Lung (tissue), 12 donors: Measurements from ENCODE around the gene SRXN1. TPM values are rescaled to one million over a fixed set of nuclear protein-coding genes. Genes with fewer than 3 reads are reported as not detected.
A peak's percentile ranks its signal among the peaks of the same experiment; 100 is the strongest.
"Not testable (repeated sequence)": the region's sequence is repeated elsewhere in the genome, so short reads cannot be mapped to it uniquely, and the experiment has no call there.

Experiments used
- ATAC-seq: fragments of 200-7000 bp; cut with Tn5 transposase; one replicate; pipeline ENCODE4 v1.9.1; 2020; ENCODE audit warnings: moderate number of reproducible peaks; ENCODE audit not compliant: insufficient read depth, low FRiP score
- DNase-seq, 3 donors: peaks; one replicate each; pipeline ENCODE4 v3.0.0-alpha.2; 2013 to 2017
- H3K27ac ChIP-seq, 2 donors: one replicate each; pipeline ENCODE4 v1.5.1; 2013; ENCODE audit warnings: mild to moderate bottlenecking in 2 of 2, moderate library complexity in 2 of 2, control low read depth in 1 of 2, inconsistent platforms in 1 of 2, low read depth in 1 of 2, low read length in 1 of 2
- H3K27me3 ChIP-seq, 3 donors: one replicate each; pipeline ENCODE4 v1.5.1; 2013; ENCODE audit warnings: low read length in 2 of 3; ENCODE audit not compliant: control insufficient read depth in 3 of 3, insufficient read depth in 3 of 3
- H3K36me3 ChIP-seq, 4 donors: one replicate each; pipeline ENCODE4 v1.5.1; 2013; ENCODE audit warnings: low read length in 4 of 4, mild to moderate bottlenecking in 1 of 4, moderate library complexity in 1 of 4; ENCODE audit not compliant: control insufficient read depth in 4 of 4, insufficient read depth in 4 of 4
- H3K4me1 ChIP-seq, 5 donors: one replicate each; pipeline ENCODE4 v1.5.1; 2013; ENCODE audit warnings: low read length in 5 of 5, mild to moderate bottlenecking in 2 of 5, moderate library complexity in 1 of 5; ENCODE audit not compliant: control insufficient read depth in 5 of 5, insufficient read depth in 5 of 5
- H3K4me3 ChIP-seq: one replicate; pipeline ENCODE4 v1.5.1; 2013; ENCODE audit warnings: mild to moderate bottlenecking, control low read depth, moderate library complexity
- H3K9ac ChIP-seq, 2 donors: one replicate each; pipeline ENCODE4 v1.5.1; 2013; ENCODE audit warnings: low read length in 2 of 2, control low read depth in 1 of 2; ENCODE audit not compliant: insufficient read depth in 1 of 2
- H3K9me3 ChIP-seq, 4 donors: one replicate each; pipeline ENCODE4 v1.5.1; 2013; ENCODE audit warnings: low read length in 3 of 4, mild to moderate bottlenecking in 1 of 4, moderate library complexity in 1 of 4; ENCODE audit not compliant: control insufficient read depth in 4 of 4, insufficient read depth in 3 of 4
- CTCF ChIP-seq: IDR thresholded peaks from 2 replicates; pipeline ENCODE4 v1.5.1; 2012; ENCODE audit warnings: mild to moderate bottlenecking; ENCODE audit errors: control extremely low read depth, extremely low read depth
- WGBS, 2 donors: extraction: QIAGEN DNeasy Blood & Tissue Kit; methylation state at CpG; one replicate each; pipeline ENCODE4 v1.1.7; 2013; 5-methylcytosine and 5-hydroxymethylcytosine counted together
- polyA plus RNA-seq, 2 donors: library from polyadenylated mRNA; stranded (reverse); fragments of 200-250 nt; gene quantifications; one replicate each; pipeline ENCODE4 v1.2.1, GENCODE V29; 2013
- total RNA-seq, 2 donors: library from RNA; depleted of rRNA in 1 of 2; stranded (reverse); fragments of >200 nt in 1 of 2; gene quantifications; one replicate each; pipeline ENCODE4 v1.2.1, GENCODE V29; 2014 to 2021
- donor health status: control.
- donor health status: control.
- donor health status: Bipolar disorder and iron deficiency.
- donor health status: healthy.
- donor health status: DM: yes; HTN: yes; CAD: no.

Gene SRXN1
- total and polyA plus RNA-seq, 4 donors, result 6.1 to 47.4 (median 25.3) TPM

DNA sequence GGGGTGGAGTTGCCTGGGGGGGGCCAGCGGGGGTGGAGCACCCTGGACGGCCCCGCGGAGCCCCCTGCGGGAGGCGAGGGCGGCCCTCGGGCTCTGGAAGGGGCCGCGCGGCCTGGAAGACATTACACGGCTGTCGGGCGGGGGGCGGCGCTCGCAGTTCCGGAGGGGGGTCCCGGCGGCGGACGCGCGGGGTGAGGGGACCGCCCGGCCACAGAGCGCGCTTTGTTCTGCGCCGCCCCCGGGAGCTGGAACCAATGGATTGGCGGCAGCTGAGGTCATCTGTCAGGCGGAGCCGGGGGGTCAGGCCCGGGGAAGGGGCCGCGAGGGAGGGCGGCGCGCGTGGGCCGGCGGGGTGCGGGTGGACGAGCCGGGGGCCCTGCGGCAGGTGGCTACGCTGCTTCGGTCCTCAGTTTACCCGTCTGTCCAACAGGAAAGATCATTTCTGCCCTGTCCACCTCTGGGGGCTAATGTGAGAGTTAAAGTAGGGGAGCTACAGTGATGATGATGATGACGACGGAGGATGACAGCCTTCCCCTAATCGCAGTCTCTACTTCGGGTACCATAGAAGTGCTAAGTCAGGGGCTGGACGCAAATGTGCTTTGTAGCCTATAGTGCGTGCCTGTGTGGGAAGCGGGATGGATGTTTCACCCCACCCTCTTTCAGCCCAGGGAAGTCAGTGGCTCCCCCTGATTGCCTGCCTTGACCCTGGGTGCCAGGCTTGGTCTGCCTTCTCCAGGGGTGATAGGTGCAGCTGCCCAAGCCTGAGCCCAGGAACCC is 10.4 kb downstream of the SRXN1 start:
- DNase-seq (peak; percentile 62 to 79 (median 72)), ATAC-seq (no peak)
- TF ChIP-seq CTCF, result no peak
- Histone ChIP-seq H3K4me3 (no peak overlapping the region), H3K27ac (peak overlapping the region in 1 of 2 donors; percentile 29), H3K9me3 (peaks cover 0 to 2% (median 0%) of the 10 kb centered on the region in 4 donors), H3K9ac (no peak overlapping the region), H3K4me1 (peaks cover 0 to 2% (median 0%) of the 10 kb centered on the region in 5 donors), H3K27me3 (no peaks in the 10 kb centered on the region), H3K36me3 (peaks cover under 1 to 6% (median 2%) of the 10 kb centered on the region in 4 donors)
- 5 to 6% methylated on average over 33 to 57 of the region's 57 CpGs for WGBS, 2 donors

DNA sequence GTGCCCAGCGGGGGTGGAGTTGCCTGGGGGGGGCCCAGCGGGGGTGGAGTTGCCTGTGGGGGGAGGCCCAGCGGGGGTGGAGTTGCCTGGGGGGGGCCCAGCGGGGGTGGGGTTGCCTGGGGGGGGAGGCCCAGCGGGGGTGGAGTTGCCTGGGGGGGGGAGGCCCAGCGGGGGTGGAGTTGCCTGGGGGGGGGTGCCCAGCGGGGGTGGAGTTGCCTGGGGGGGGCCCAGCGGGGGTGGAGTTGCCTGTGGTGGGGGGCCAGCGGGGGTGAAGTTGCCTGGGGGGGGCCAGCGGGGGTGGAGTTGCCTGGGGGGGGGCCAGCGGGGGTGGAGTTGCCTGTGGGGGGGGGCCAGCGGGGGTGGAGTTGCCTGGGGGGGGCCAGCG is 11.0 kb downstream of the SRXN1 start:
- not testable (repeated sequence) for DNase-seq, H3K9ac ChIP-seq, H3K27ac ChIP-seq, H3K36me3 ChIP-seq, ATAC-seq, H3K4me3 ChIP-seq, H3K9me3 ChIP-seq, H3K4me1 ChIP-seq, H3K27me3 ChIP-seq
- WGBS, 2 donors, result 27% methylated on average over 5 of the region's 13 CpGs; no CpG with 5 or more reads in 1 of the 2 donors

GRCh38 chr20:641516-641875 is 11.5 kb downstream of the SRXN1 start:
- H3K9me3 ChIP-seq, result no peaks in the 10 kb centered on the region
- ATAC-seq (no peak), DNase-seq (peak in 1 of 3 donors; percentile 34)
- H3K4me1 ChIP-seq, result peaks cover 0 to 2% (median 0%) of the 10 kb centered on the region in 5 donors
- no peaks in the 10 kb centered on the region for H3K27me3 ChIP-seq
- H3K4me3 ChIP-seq, result no peak overlapping the region
- no peak overlapping the region for H3K27ac ChIP-seq
- H3K36me3 ChIP-seq, result no peaks in the 10 kb centered on the region
- 43 to 53% methylated on average over 12 of the region's 12 CpGs for WGBS, 2 donors
- H3K9ac ChIP-seq, result no peak overlapping the region
- no peak for TF ChIP-seq CTCF

DNA sequence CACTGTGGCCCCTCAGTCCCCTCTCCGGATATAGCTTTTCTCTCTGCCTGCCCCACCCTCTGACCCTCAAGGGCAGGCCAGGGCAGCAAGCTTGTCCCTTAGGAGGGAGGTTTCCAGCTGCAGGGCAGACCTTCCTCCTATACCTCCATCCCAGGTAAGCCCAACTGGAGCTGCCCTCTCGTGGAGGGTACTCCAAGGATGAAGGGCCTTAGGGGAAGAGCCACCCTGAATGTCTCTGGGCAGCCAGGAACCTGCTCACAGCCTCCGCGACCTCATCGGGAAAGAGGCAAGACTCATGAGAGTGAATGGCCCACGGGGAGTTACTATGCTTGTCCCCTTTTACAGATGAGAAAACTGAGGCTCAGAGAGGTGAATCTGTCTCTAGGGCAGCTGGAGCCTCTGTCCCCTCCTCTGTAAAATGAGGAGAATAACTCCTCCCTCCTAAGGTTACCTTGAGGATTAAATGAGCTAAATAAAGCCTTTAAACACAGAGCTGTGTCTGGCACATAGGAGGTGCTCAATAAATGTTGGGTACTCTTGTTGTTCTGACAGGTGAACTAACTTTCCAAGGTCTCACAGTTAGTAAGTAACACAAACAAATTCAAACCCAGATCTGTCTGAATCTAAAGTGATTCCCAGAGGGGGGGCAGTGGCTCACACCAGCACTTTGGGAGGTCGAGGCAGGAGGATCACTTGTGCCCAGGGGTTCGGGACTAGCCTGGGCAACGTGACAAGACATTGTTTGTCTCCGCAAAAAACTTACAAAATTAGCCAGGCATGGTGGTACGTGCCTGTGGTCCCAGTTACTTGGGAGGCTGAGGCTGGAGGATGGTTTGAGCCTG is 12.1 kb downstream of the SRXN1 start:
- peaks cover 0 to 2% (median 0%) of the 10 kb centered on the region in 5 donors for H3K4me1 ChIP-seq
- WGBS, 2 donors, result 62 to 70% methylated on average over 11 of the region's 11 CpGs
- H3K9ac ChIP-seq, result no peak overlapping the region
- ATAC-seq (no peak), DNase-seq (no peak)
- no peaks in the 10 kb centered on the region for H3K9me3 ChIP-seq
- no peak overlapping the region for H3K4me3 ChIP-seq
- TF ChIP-seq CTCF, result no peak
- H3K36me3 ChIP-seq, result no peaks in the 10 kb centered on the region
- no peaks in the 10 kb centered on the region for H3K27me3 ChIP-seq
- no peak overlapping the region for H3K27ac ChIP-seq
